DND-41 (cell line): ENCODE measurements around the gene ZNF660.

Experiments used
- ATAC-seq: fragments of 200-7000 bp; cut with Tn5 transposase; 3 replicates; pipeline ENCODE4 v1.9.1; 2021; ENCODE audit warnings: low read depth; ENCODE audit not compliant: insufficient read depth
- DNase-seq: peaks from one replicate; pipeline ENCODE4 v3.0.0-alpha.2; 2020
- H2AFZ ChIP-seq: 2 replicates; pipeline ENCODE4 v1.6.0; 2012; ENCODE audit warnings: low read depth, low read length
- H3K27ac ChIP-seq: 2 replicates; pipeline ENCODE4 v1.5.1; 2012; ENCODE audit warnings: low read length, inconsistent platforms
- H3K27me3 ChIP-seq: fragments of 200-600 bp; sonication (generic); 2 replicates; pipeline ENCODE4 v1.6.0; 2012; ENCODE audit warnings: low read length, mild to moderate bottlenecking, inconsistent platforms; ENCODE audit not compliant: insufficient read depth, poor library complexity
- H3K36me3 ChIP-seq: 2 replicates; pipeline ENCODE4 v1.5.1; 2012; ENCODE audit warnings: low read length, inconsistent platforms; ENCODE audit not compliant: insufficient read depth
- H3K4me1 ChIP-seq: 2 replicates; pipeline ENCODE4 v1.5.1; 2012; ENCODE audit warnings: mild to moderate bottlenecking, low read length; ENCODE audit not compliant: insufficient read depth
- H3K4me2 ChIP-seq: 2 replicates; pipeline ENCODE4 v1.6.0; 2012; ENCODE audit warnings: mild to moderate bottlenecking, moderate library complexity, low read length, inconsistent platforms; ENCODE audit not compliant: insufficient read depth
- H3K4me3 ChIP-seq, 2 experiments: fragments of 200-600 bp in 1 of 2; shearing (Covaris generic) in 1 of 2; 2 replicates each; pipeline ENCODE4 v1.5.1; 2012 to 2016; ENCODE audit warnings: inconsistent platforms in 2 of 2, low read length in 2 of 2, mild to moderate bottlenecking in 2 of 2, low read depth in 1 of 2, moderate library complexity in 1 of 2
- H3K79me2 ChIP-seq: 2 replicates; pipeline ENCODE4 v1.6.0; 2012; ENCODE audit warnings: low read length, inconsistent platforms; ENCODE audit not compliant: insufficient read depth
- H3K9ac ChIP-seq: 2 replicates; pipeline ENCODE4 v1.6.0; 2012; ENCODE audit warnings: low read depth, mild to moderate bottlenecking, inconsistent platforms, low read length, moderate library complexity
- H3K9me3 ChIP-seq: 2 replicates; pipeline ENCODE4 v1.5.1; 2012; ENCODE audit warnings: low read length, moderate library complexity, mild to moderate bottlenecking, inconsistent platforms; ENCODE audit not compliant: insufficient read depth, severe bottlenecking
- H4K20me1 ChIP-seq: 2 replicates; pipeline ENCODE4 v1.6.0; 2012; ENCODE audit warnings: low read length; ENCODE audit not compliant: insufficient read depth
- EZH2 ChIP-seq: IDR thresholded peaks from 3 replicates; pipeline ENCODE4 v1.6.1; 2012; ENCODE audit warnings: borderline replicate concordance, low read depth, mild to moderate bottlenecking, moderate library complexity, low read length, inconsistent platforms; ENCODE audit not compliant: severe bottlenecking
- TF ChIP-seq, protein P1 (sequence below): IDR thresholded peaks from 2 replicates; pipeline ENCODE4 v1.5.1; 2012; ENCODE audit warnings: borderline replicate concordance, low read length, moderate library complexity, mild to moderate bottlenecking; ENCODE audit not compliant: poor library complexity, severe bottlenecking; ENCODE audit errors: extremely low read depth

Gene ZNF660

DNA sequence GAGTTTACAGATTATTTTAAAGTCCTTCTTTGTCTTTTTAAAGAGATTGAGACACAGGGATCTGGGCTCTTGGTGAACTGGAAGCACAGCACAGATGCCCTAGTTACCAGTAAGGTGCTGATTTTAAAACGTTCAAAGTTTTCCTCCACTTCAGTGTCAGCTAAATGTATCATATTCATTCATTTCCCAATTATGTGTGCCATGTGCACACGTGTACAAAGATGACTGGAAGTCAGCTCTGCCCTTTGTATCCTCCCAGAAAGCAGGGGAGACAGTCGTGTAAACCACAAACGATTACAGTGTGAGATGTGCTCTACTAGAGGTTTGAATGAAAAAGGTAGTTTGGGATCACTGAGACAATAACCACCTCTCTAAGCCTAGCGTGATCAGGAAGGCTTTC is 29.0 kb upstream of the ZNF660 start:
- Histone ChIP-seq H3K9me3 (no peaks in the 10 kb centered on the region), H3K36me3 (peaks cover 22% of the 10 kb centered on the region), H3K79me2 (peaks cover 15% of the 10 kb centered on the region), H3K4me3 (peak overlapping the region; percentile 55 to 71), H4K20me1 (no peaks in the 10 kb centered on the region), H3K27ac (peak overlapping the region; percentile 87), H3K4me2 (peak overlapping the region; percentile 84), H3K9ac (peak overlapping the region; percentile 82), H2AFZ (peak overlapping the region; percentile 99), H3K4me1 (peaks cover 31% of the 10 kb centered on the region), H3K27me3 (no peaks in the 10 kb centered on the region)
- TF ChIP-seq, protein P1, sequence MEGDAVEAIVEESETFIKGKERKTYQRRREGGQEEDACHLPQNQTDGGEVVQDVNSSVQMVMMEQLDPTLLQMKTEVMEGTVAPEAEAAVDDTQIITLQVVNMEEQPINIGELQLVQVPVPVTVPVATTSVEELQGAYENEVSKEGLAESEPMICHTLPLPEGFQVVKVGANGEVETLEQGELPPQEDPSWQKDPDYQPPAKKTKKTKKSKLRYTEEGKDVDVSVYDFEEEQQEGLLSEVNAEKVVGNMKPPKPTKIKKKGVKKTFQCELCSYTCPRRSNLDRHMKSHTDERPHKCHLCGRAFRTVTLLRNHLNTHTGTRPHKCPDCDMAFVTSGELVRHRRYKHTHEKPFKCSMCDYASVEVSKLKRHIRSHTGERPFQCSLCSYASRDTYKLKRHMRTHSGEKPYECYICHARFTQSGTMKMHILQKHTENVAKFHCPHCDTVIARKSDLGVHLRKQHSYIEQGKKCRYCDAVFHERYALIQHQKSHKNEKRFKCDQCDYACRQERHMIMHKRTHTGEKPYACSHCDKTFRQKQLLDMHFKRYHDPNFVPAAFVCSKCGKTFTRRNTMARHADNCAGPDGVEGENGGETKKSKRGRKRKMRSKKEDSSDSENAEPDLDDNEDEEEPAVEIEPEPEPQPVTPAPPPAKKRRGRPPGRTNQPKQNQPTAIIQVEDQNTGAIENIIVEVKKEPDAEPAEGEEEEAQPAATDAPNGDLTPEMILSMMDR: no peak
- TF ChIP-seq EZH2: no peak
- peak; percentile 67 for ATAC-seq
- DNase-seq: peak; percentile 35

DNA sequence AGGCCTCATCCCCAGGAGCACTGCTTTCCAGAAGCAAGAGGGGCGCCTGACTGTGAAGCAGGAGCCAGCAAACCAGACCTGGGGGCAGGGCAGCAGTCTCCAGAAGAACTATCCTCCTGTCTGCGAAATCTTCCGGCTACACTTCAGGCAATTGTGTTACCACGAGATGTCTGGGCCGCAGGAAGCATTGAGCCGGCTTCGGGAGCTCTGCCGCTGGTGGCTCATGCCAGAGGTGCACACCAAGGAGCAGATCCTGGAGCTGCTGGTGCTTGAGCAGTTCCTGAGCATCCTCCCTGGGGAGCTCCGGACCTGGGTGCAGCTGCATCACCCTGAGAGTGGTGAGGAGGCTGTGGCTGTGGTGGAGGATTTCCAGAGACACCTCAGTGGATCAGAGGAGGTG is 27.7 kb upstream of the ZNF660 start:
- DNase-seq (no peak), ATAC-seq (no peak)
- Histone ChIP-seq H4K20me1 (no peaks in the 10 kb centered on the region), H3K9me3 (peaks cover 8% of the 10 kb centered on the region), H3K27me3 (no peaks in the 10 kb centered on the region), H2AFZ (no peak overlapping the region), H3K36me3 (peaks cover 34% of the 10 kb centered on the region), H3K9ac (no peak overlapping the region), H3K79me2 (peaks cover 15% of the 10 kb centered on the region), H3K27ac (no peak overlapping the region), H3K4me1 (peaks cover 31% of the 10 kb centered on the region), H3K4me3 (no peak overlapping the region), H3K4me2 (no peak overlapping the region)
- TF ChIP-seq EZH2: no peak
- TF ChIP-seq, protein P1: no peak

DNA sequence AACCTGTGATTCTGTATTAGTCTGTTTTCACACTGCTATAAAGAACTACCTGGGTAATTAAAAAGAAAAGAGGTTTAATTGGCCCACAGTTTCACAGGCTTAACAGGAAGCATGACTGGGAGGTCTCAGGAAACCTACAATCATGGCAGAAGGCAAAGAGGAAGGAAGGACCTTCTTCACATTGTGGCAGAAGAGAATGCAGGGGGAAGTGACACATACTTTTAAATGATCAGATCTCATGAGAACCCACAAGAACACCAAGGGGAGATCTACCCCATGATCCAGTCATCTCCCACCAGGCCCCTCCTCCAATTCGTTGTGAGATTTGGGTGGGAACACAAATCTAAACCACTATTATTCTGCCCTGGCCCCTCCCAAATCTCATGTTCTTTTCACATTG is 23.7 kb upstream of the ZNF660 start:
- Histone ChIP-seq H3K4me1 (peaks cover 14% of the 10 kb centered on the region), H3K9ac (no peak overlapping the region), H3K9me3 (peaks cover 11% of the 10 kb centered on the region), H4K20me1 (no peaks in the 10 kb centered on the region), H3K36me3 (peaks cover 44% of the 10 kb centered on the region), H3K79me2 (peaks cover 6% of the 10 kb centered on the region; the same call in 1 of the 2 replicates), H3K4me2 (no peak overlapping the region), H3K27ac (no peak overlapping the region), H2AFZ (no peak overlapping the region), H3K27me3 (no peaks in the 10 kb centered on the region), H3K4me3 (no peak overlapping the region)
- DNase-seq: no peak
- ATAC-seq: no peak
- TF ChIP-seq, protein P1: no peak
- TF ChIP-seq EZH2: no peak

DNA sequence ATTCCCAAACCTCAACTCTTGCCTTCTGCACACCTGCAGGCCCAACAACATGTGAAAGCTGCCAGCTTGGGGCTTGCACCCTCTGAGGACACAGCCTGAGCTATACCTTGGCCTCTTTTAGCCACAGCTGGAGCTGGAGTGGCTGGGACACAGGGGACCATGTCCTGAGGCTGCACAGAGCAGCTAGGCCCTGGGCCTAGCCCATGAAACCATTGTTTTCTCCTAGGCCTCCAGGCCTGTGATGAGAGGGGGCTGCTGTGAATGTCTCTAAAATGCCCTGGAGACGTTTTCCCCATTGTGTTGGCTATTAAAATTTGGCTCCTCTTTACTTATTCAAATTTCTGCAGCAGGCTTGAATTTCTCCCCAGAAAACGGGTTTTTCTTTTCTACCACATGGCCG is 22.6 kb upstream of the ZNF660 start:
- peaks cover 11% of the 10 kb centered on the region for H3K9me3 ChIP-seq
- no peaks in the 10 kb centered on the region for H4K20me1 ChIP-seq
- H3K4me3 ChIP-seq: no peak overlapping the region
- peaks cover 4% of the 10 kb centered on the region for H3K4me1 ChIP-seq
- no peak overlapping the region for H3K4me2 ChIP-seq
- no peak overlapping the region for H2AFZ ChIP-seq
- H3K9ac ChIP-seq: no peak overlapping the region
- no peaks in the 10 kb centered on the region for H3K27me3 ChIP-seq
- DNase-seq: no peak
- ATAC-seq: no peak
- H3K79me2 ChIP-seq: no peaks in the 10 kb centered on the region; the same call in 1 of the 2 replicates
- H3K36me3 ChIP-seq: peaks cover 42% of the 10 kb centered on the region
- H3K27ac ChIP-seq: no peak overlapping the region
- no peak for TF ChIP-seq EZH2
- TF ChIP-seq, protein P1: no peak
